PC-9 (cell line): ENCODE measurements around the gene TREX2. TPM values are rescaled to one million over a fixed set of nuclear protein-coding genes. Genes with fewer than 3 reads are reported as not detected.

Experiments
- BruUV-seq: library from RNA; stranded (reverse); fragments of 400-500 nt; replicated peaks from 2 replicates; lab custom pipeline; 2021; lab: Mats Ljungman, UMichigan
- CTCF ChIA-PET: fragments of 300-600 bp; sonication (Branson Sonifier 250); formaldehyde crosslinking; loops from one replicate; lab custom pipeline; 2022; ENCODE audit warnings: antibody characterized with exemption; lab: Charles Lee
- POLR2A ChIA-PET: fragments of 300-600 bp; sonication (Branson Sonifier 250); formaldehyde crosslinking; loops from one replicate; lab custom pipeline; 2022; ENCODE audit warnings: antibody characterized with exemption; ENCODE audit not compliant: unreplicated experiment; lab: Charles Lee
- DNase-seq, 2 experiments: peaks; one replicate each; pipeline versions ENCODE4 v3.0.0 to v3.0.0-alpha.2; 2015 to 2022; ENCODE audit warnings: mixed read lengths in 1 of 2
- H2AFZ ChIP-seq: fragments of 200-600 bp; sonication (generic); 2 replicates; pipeline ENCODE4 v1.8.1; 2017; ENCODE audit warnings: antibody characterized with exemption
- H3F3A ChIP-seq: fragments of 200-600 bp; sonication (generic); 2 replicates; pipeline ENCODE4 v1.8.1; 2017; ENCODE audit warnings: antibody characterized with exemption, mild to moderate bottlenecking, low read depth; ENCODE audit not compliant: insufficient read depth
- H3K27ac ChIP-seq: fragments of 200-600 bp; sonication (generic); 2 replicates; pipeline ENCODE4 v1.6.1; 2016; ENCODE audit warnings: mixed run types
- H3K27me3 ChIP-seq: fragments of 200-600 bp; sonication (generic); 2 replicates; pipeline ENCODE4 v1.6.1; 2016; ENCODE audit warnings: low read depth, mixed run types; ENCODE audit not compliant: insufficient read depth
- H3K36me3 ChIP-seq: fragments of 200-600 bp; sonication (generic); 2 replicates; pipeline ENCODE4 v1.6.1; 2016; ENCODE audit warnings: low read depth, mixed run types
- H3K4me1 ChIP-seq: fragments of 200-600 bp; sonication (generic); replicated peaks from 2 replicates; pipeline ENCODE4 v1.6.1; 2016; ENCODE audit warnings: mixed run types; ENCODE audit not compliant: insufficient read depth
- H3K4me2 ChIP-seq: fragments of 200-600 bp; sonication (generic); 2 replicates; pipeline ENCODE4 v1.6.1; 2017; ENCODE audit warnings: mixed run types
- H3K4me3 ChIP-seq: fragments of 200-600 bp; sonication (generic); 2 replicates; pipeline ENCODE4 v1.6.1; 2016; ENCODE audit warnings: mixed run types
- H3K79me2 ChIP-seq: fragments of 200-600 bp; sonication (generic); 2 replicates; pipeline ENCODE4 v1.6.1; 2017; ENCODE audit warnings: low read depth, mixed run types
- H3K9me2 ChIP-seq: fragments of 200-600 bp; sonication (generic); 2 replicates; pipeline ENCODE4 v1.8.1; 2017; ENCODE audit warnings: mild to moderate bottlenecking; ENCODE audit not compliant: insufficient read depth
- H3K9me3 ChIP-seq: fragments of 200-600 bp; sonication (generic); 2 replicates; pipeline ENCODE4 v1.8.1; 2016; ENCODE audit warnings: low read depth; ENCODE audit not compliant: insufficient read depth
- H4K20me1 ChIP-seq: fragments of 200-600 bp; sonication (generic); 2 replicates; pipeline ENCODE4 v1.8.1; 2017; ENCODE audit not compliant: insufficient read depth
- CTCF ChIP-seq: fragments of 200-600 bp; sonication (generic); conservative IDR thresholded peaks from 2 replicates; pipeline ENCODE4 v1.6.1; 2017; ENCODE audit warnings: mixed run types, antibody characterized with exemption, mild to moderate bottlenecking, moderate library complexity
- EZH2 ChIP-seq: fragments of 200-600 bp; sonication (generic); IDR thresholded peaks from 2 replicates; pipeline ENCODE4 v1.8.0; 2017; ENCODE audit warnings: antibody characterized with exemption, low read depth
- intact Hi-C: fragments of 100-400 bp; cut with micrococcal nuclease; formaldehyde crosslinking; loops from one replicate; pipeline ENCODE4 v1.10.0; 2022; ENCODE audit not compliant: unreplicated experiment
- total RNA-seq: library from RNA; stranded (reverse); gene quantifications from 2 replicates; pipeline ENCODE4 v1.2.3, GENCODE V29; 2021

Gene TREX2
- total RNA-seq, 1 experiment from 2014 or later = 2.3 TPM

GRCh38 chrX:153411988-153412574 is 33.8 kb downstream of the TREX2 start:
- no peaks in the 10 kb centered on the region for H3K4me1 ChIP-seq
- H3K27me3 ChIP-seq = peaks cover 81% of the 10 kb centered on the region
- intact Hi-C loops = no loop called here
- no peak overlapping the region for H2AFZ ChIP-seq
- H3K4me2 ChIP-seq = no peak overlapping the region
- DNase-seq = no peak
- POLR2A ChIA-PET = no interaction called here
- no peak for TF ChIP-seq CTCF
- no peaks in the 10 kb centered on the region for H3F3A ChIP-seq
- no TSS peak for BruUV-seq
- H3K4me3 ChIP-seq = no peak overlapping the region
- no peak overlapping the region for H3K27ac ChIP-seq
- CTCF ChIA-PET = no interaction called here
- H3K79me2 ChIP-seq = no peaks in the 10 kb centered on the region
- H3K36me3 ChIP-seq = no peaks in the 10 kb centered on the region
- no peaks in the 10 kb centered on the region for H3K9me2 ChIP-seq
- no peaks in the 10 kb centered on the region for H3K9me3 ChIP-seq
- H4K20me1 ChIP-seq = no peaks in the 10 kb centered on the region

GRCh38 chrX:153411255-153411987 is 34.4 kb downstream of the TREX2 start, which contains the start of gene ZFP92:
ZFP92 (plus strand) TSS chrX:153411472; CDS start chrX:153418323, 6,851 bp downstream.
- BruUV-seq = no TSS peak
- H3K36me3 ChIP-seq = no peaks in the 10 kb centered on the region
- CTCF ChIA-PET = no interaction called here
- H3K27ac ChIP-seq = no peak within 1 kb of the TSS
- H2AFZ ChIP-seq = no peak within 1 kb of the TSS
- DNase-seq = no peak
- H3K9me2 ChIP-seq = no peaks in the 10 kb centered on the region
- intact Hi-C loops = no loop called here
- no peak within 1 kb of the TSS for H3K4me3 ChIP-seq
- no peak within 1 kb of the TSS for H3K4me2 ChIP-seq
- peaks cover 78% of the 10 kb centered on the region for H3K27me3 ChIP-seq
- no peaks in the 10 kb centered on the region for H3K9me3 ChIP-seq
- H3K79me2 ChIP-seq = no peaks in the 10 kb centered on the region
- POLR2A ChIA-PET = no interaction called here
- TF ChIP-seq EZH2 (no peak), CTCF (no peak)
- no peaks in the 10 kb centered on the region for H4K20me1 ChIP-seq
- no peaks in the 10 kb centered on the region for H3K4me1 ChIP-seq
- H3F3A ChIP-seq = no peaks in the 10 kb centered on the region

GRCh38 chrX:153410888-153411254 is 35.0 kb downstream of the TREX2 start:
- no peak overlapping the region for H2AFZ ChIP-seq
- CTCF ChIA-PET = no interaction called here

More at GRCh38 chrX:153410888-153411254, 35.0 kb downstream of the TREX2 start:
- Histone ChIP-seq H3K36me3 (no peaks in the 10 kb centered on the region), H3K4me1 (no peaks in the 10 kb centered on the region), H3K4me3 (no peak overlapping the region), H3K9me2 (no peaks in the 10 kb centered on the region), H3K4me2 (no peak overlapping the region), H3K9me3 (no peaks in the 10 kb centered on the region), H4K20me1 (no peaks in the 10 kb centered on the region), H3F3A (no peaks in the 10 kb centered on the region), H3K79me2 (no peaks in the 10 kb centered on the region), H3K27ac (no peak overlapping the region), H3K27me3 (peaks cover 78% of the 10 kb centered on the region)
- BruUV-seq = no TSS peak
- DNase-seq = no peak
- TF ChIP-seq CTCF = no peak
- no peak for TF ChIP-seq EZH2
- intact Hi-C loops = no loop called here
- POLR2A ChIA-PET = no interaction called here
